ENCODE data around the gene ARPC5.

DNA sequence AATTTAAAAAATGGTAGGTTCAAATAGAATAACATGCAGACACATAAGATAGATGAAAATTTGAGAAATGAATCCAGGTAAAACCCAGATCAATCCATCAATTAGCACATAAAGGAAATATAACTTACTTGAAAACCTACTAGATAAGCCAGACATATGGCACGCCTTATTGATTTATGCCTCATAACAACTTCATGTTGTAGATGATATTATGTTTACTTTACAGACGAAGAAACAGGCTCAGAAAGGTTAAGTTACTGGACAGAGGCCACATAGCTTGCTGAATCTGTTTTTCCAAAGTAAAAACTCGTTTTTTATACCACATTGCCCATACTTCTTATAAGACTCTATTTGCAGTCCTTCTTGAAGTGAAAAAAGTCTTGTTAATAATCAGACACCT lies 23.2 kb downstream of the ARPC5 start:
- TF ChIP-seq CEBPB (tag; IDR thresholded peaks at IDR 0.05) (no peak), MYC (IDR thresholded peaks at IDR 0.05; ENCODE audit: low read depth, low read length) (no peak), MYC (CRISPR knock-in tag; IDR thresholded peaks at IDR 0.05; ENCODE audit: borderline replicate concordance, low read depth) (no peak), ZFP1 (CRISPR knock-in tag; IDR thresholded peaks at IDR 0.05) (no peak), FOXM1 (IDR thresholded peaks at IDR 0.05; ENCODE audit: low read depth) (no peak), FOXM1 (CRISPR knock-in tag; IDR thresholded peaks at IDR 0.05; ENCODE audit: low read depth) (no peak), STAT5B (CRISPR knock-in tag; IDR thresholded peaks at IDR 0.05) (no peak), CBFA2T3 (IDR thresholded peaks at IDR 0.05) (no peak), POLR2A (conservative IDR thresholded peaks at IDR 0.05) (no peak), SPI1 (IDR thresholded peaks at IDR 0.05; ENCODE audit: borderline replicate concordance, low read depth, low read length) (no peak), SIN3A (IDR thresholded peaks at IDR 0.05; ENCODE audit: borderline replicate concordance in 2 of 2, control insufficient read depth in 1 of 2, low read depth in 2 of 2, low read length in 2 of 2) (no peak), YY1 (IDR thresholded peaks at IDR 0.05; ENCODE audit: borderline replicate concordance in 1 of 3, control insufficient read depth in 1 of 3, extremely low read depth in 1 of 3, insufficient read depth in 3 of 3, insufficient read length in 1 of 3, insufficient replicate concordance in 2 of 3, low read depth in 1 of 3, low read length in 2 of 3) (no peak), MEF2A (IDR thresholded peaks at IDR 0.05; ENCODE audit: control insufficient read depth, low read depth, low read length) (no peak), EP300 (IDR thresholded peaks at IDR 0.05; ENCODE audit: low read length) (no peak)
- TF ChIP-seq, protein P1, sequence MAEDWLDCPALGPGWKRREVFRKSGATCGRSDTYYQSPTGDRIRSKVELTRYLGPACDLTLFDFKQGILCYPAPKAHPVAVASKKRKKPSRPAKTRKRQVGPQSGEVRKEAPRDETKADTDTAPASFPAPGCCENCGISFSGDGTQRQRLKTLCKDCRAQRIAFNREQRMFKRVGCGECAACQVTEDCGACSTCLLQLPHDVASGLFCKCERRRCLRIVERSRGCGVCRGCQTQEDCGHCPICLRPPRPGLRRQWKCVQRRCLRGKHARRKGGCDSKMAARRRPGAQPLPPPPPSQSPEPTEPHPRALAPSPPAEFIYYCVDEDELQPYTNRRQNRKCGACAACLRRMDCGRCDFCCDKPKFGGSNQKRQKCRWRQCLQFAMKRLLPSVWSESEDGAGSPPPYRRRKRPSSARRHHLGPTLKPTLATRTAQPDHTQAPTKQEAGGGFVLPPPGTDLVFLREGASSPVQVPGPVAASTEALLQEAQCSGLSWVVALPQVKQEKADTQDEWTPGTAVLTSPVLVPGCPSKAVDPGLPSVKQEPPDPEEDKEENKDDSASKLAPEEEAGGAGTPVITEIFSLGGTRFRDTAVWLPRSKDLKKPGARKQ (CRISPR knock-in tag; IDR thresholded peaks at IDR 0.05): no peak

Measured in K562 (cell line).